ENCODE measurements around the gene C5orf58. TPM values are rescaled to one million over a fixed set of nuclear protein-coding genes. Genes with fewer than 3 reads are reported as not detected.

The C5orf58 gene
- total and polyA plus RNA-seq, 10 of the 15 experiments (the other 5 are each of a cell fraction or from before 2014, with no cell fraction given) = 0.13 to 0.27 (median 0.26) TPM; not detected in 7

DNA sequence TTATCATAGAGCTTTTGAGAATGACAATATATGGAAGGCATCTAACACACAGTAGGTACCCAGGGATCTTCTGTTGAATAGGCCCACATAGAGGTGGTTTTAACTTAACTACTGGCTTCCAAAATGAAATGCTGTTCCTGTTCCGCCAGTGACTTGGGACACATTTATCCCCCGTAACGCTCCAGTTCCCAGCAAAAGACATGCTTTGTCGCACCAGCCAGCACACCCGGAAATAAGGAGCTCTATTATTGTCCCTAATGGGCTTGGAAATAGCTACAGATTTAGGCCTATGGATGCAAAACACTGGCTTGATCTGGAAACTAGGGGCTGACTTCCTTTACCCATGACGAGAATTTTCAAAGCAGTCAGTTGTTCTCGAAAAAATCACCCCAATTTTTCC lies 45.9 kb upstream of the C5orf58 start:
- SMC1A ChIA-PET (ENCODE audit: uncharacterized antibody, unreplicated experiment) = interaction anchor here (0.7 to 0.8 kb wide), 2 partner anchors 65 to 87 kb away, joined by 3 read pairs; no protein-coding TSS in a partner anchor

More for the DNA sequence above, 45.9 kb upstream of the C5orf58 start:
- WGBS (ENCODE audit: insufficient coverage, insufficient replicate concordance, low lambda C conversion rate, missing lambda C conversion rate) = 43% methylated on average over 7 of the region's 7 CpGs
- Histone ChIP-seq H3K4me2 (ENCODE audit: control insufficient read depth, insufficient read depth) (no peak overlapping the region), H3K36me3 (ENCODE audit: control insufficient read depth in 2 of 2, insufficient read depth in 2 of 2, low read length in 1 of 2) (no peaks in the 10 kb centered on the region), H3K27me3 (replicated peaks in 1 of 2; ENCODE audit: control insufficient read depth in 2 of 2, insufficient read depth in 2 of 2, low read length in 1 of 2) (peaks cover 0 to 2% of the 10 kb centered on the region in 2 experiments; a peak in 1 of 4 replicates), H3K4me1 (ENCODE audit: control insufficient read depth, insufficient read depth, low read length) (no peaks in the 10 kb centered on the region), H3K9me3 (replicated peaks; ENCODE audit: control insufficient read depth, insufficient read depth, low read length) (no peaks in the 10 kb centered on the region), H3K9ac (ENCODE audit: control insufficient read depth, insufficient read depth, low read length) (no peak overlapping the region), H4K20me1 (ENCODE audit: control insufficient read depth, insufficient read depth) (no peaks in the 10 kb centered on the region; the same call in 1 of the 2 replicates), H3K79me2 (ENCODE audit: control insufficient read depth, insufficient read depth, low read length) (no peaks in the 10 kb centered on the region), H3K4me3 (no peak overlapping the region), H3K27ac (ENCODE audit: control insufficient read depth, insufficient read depth) (no peak overlapping the region), H2AFZ (ENCODE audit: control insufficient read depth, low read depth, low read length) (no peak overlapping the region)
- DNase-seq (ENCODE audit: low read depth, low spot score) (no peak), FAIRE-seq (no peak), ATAC-seq (no peak)
- TF ChIP-seq NKRF (conservative IDR thresholded peaks at IDR 0.05) (no peak), POU2F2 (IDR thresholded peaks at IDR 0.05; ENCODE audit: borderline replicate concordance, low read depth, low read length) (no peak), KLF5 (IDR thresholded peaks at IDR 0.05; ENCODE audit: partially characterized antibody) (no peak), BRCA1 (IDR thresholded peaks at IDR 0.05; ENCODE audit: low read depth, low read length) (no peak), POLR2AphosphoS5 (IDR thresholded peaks at IDR 0.05; ENCODE audit: low read length) (no peak), IKZF1 (conservative IDR thresholded peaks at IDR 0.05) (no peak), RAD51 (IDR thresholded peaks at IDR 0.05) (no peak), ASH2L (IDR thresholded peaks at IDR 0.05; ENCODE audit: borderline replicate concordance, low read depth) (no peak)
- TF ChIP-seq, protein P1, sequence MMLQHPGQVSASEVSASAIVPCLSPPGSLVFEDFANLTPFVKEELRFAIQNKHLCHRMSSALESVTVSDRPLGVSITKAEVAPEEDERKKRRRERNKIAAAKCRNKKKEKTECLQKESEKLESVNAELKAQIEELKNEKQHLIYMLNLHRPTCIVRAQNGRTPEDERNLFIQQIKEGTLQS (IDR thresholded peaks at IDR 0.05; ENCODE audit: borderline replicate concordance, extremely low read depth, low read depth, low read length) = no peak
- RAD21 ChIA-PET (ENCODE audit: unreplicated experiment) = no interaction called here
- intact Hi-C loops (cut with micrococcal nuclease; ENCODE audit: unreplicated experiment) = no loop called here
- POLR2A ChIA-PET = no interaction called here
- no TSS peak for BruUV-seq (replicated peaks)
- CTCF ChIA-PET = interaction anchor here (0.6 to 3.8 kb wide), 2 partner anchors 9 to 31 kb away, joined by 4 to 34 read pairs; no protein-coding TSS in a partner anchor
- in situ Hi-C loops (cut with MboI) = loop anchor here (10.0 kb wide), 1 partner anchor 492 kb away; no protein-coding TSS in a partner anchor

Data from GM12878 (cell line).